ENCODE results near the gene PRKAB1.

GRCh38 chr12:119700078-119700477, 32.1 kb downstream of the PRKAB1 start:
- TF ChIP-seq JUND (IDR thresholded peaks at IDR 0.05) (no peak), REST (IDR thresholded peaks at IDR 0.05; ENCODE audit: low read depth) (no peak), CEBPB (IDR thresholded peaks at IDR 0.05; ENCODE audit: low read depth) (no peak), POLR2A (IDR thresholded peaks at IDR 0.05; ENCODE audit: borderline replicate concordance, extremely low read depth, insufficient read depth, insufficient read length) (no peak), ZNF274 (IDR thresholded peaks at IDR 0.05; ENCODE audit: low read depth, low read length) (no peak), CTCF (IDR thresholded peaks at IDR 0.05 in 2 of 3, conservative IDR thresholded peaks at IDR 0.05 in 1 of 3; ENCODE audit: borderline replicate concordance in 1 of 3, insufficient read depth in 1 of 3, low read depth in 2 of 3, low read length in 2 of 3) (no peak), POLR2AphosphoS5 (IDR thresholded peaks at IDR 0.05; ENCODE audit: low read depth, low read length) (no peak)

Measured in HCT116 (cell line).